SU-DHL-6 (cell line): ENCODE data around the gene TLCD2.

Experiments used
- CTCF ChIP-seq: fragments of 200-600 bp; sonication (generic); IDR thresholded peaks from one replicate; pipeline ENCODE4 v1.5.1; 2017; ENCODE audit warnings: antibody characterized with exemption, mild to moderate bottlenecking, low read length, moderate library complexity; ENCODE audit not compliant: insufficient read depth, poor library complexity, severe bottlenecking
- EZH2phosphoT487 ChIP-seq: fragments of 200-600 bp; sonication (generic), shearing (Covaris generic); conservative IDR thresholded peaks from 2 replicates; pipeline ENCODE4 v1.6.1; 2018; ENCODE audit warnings: mild to moderate bottlenecking, antibody characterized with exemption, low read length, moderate library complexity, mixed read lengths

- TF ChIP-seq CTCF, result no peak
- TF ChIP-seq EZH2phosphoT487, result no peak
Observed at GRCh38 chr17:1727258-1727789, 17.1 kb upstream of the TLCD2 start.
